Urinary bladder (tissue), 4 donors: ENCODE results near the gene MAD2L1BP. TPM values are rescaled to one million over a fixed set of nuclear protein-coding genes. Genes with fewer than 3 reads are reported as not detected.
A peak's percentile ranks its signal among the peaks of the same experiment; 100 is the strongest.

Source experiments
- DNase-seq: peaks from one replicate; pipeline ENCODE4 v3.0.0-alpha.2; 2015; ENCODE audit errors: extremely low spot score
- H3K27ac ChIP-seq: one replicate; pipeline ENCODE4 v1.5.1; 2013; ENCODE audit warnings: low read depth, mild to moderate bottlenecking, moderate library complexity
- H3K36me3 ChIP-seq: one replicate; pipeline ENCODE4 v1.6.1; 2013; ENCODE audit warnings: mild to moderate bottlenecking, moderate library complexity; ENCODE audit not compliant: insufficient read depth
- H3K4me1 ChIP-seq: one replicate; pipeline ENCODE4 v1.6.1; 2013; ENCODE audit warnings: mild to moderate bottlenecking, moderate library complexity; ENCODE audit not compliant: insufficient read depth
- H3K4me3 ChIP-seq: one replicate; pipeline ENCODE4 v1.5.1; 2013; ENCODE audit warnings: low read depth, low read length
- WGBS: extraction: QIAGEN DNeasy Blood & Tissue Kit; methylation state at CpG from one replicate; pipeline ENCODE4 v1.1.7; 2013; 5-methylcytosine and 5-hydroxymethylcytosine counted together
- polyA plus RNA-seq: library from polyadenylated mRNA; stranded (reverse); fragments of 200-250 nt; gene quantifications from one replicate; pipeline ENCODE4 v1.2.3, GENCODE V29; 2013
- total RNA-seq: library from RNA; depleted of rRNA; stranded (reverse); fragments of >200 nt; gene quantifications from one replicate; pipeline ENCODE4 v1.2.3, GENCODE V29; 2014
- donor health status: healthy with polysubstance abuse.
- donor health status: healthy.

The MAD2L1BP gene
- total and polyA plus RNA-seq, 2 donors: 16.8 to 25.3 TPM

GRCh38 chr6:43665376-43665775 lies 29.7 kb downstream of the MAD2L1BP start:
- no peak for DNase-seq
- 88% methylated on average over 1 of the region's 1 CpG for WGBS
- no peaks in the 10 kb centered on the region for H3K36me3 ChIP-seq
- no peak overlapping the region for H3K27ac ChIP-seq
- no peaks in the 10 kb centered on the region for H3K4me1 ChIP-seq
- H3K4me3 ChIP-seq: no peak overlapping the region

GRCh38 chr6:43666196-43666920 lies 30.7 kb downstream of the MAD2L1BP start:
- H3K4me3 ChIP-seq: no peak overlapping the region
- no peak overlapping the region for H3K27ac ChIP-seq
- WGBS: 66% methylated on average over 13 of the region's 13 CpGs
- H3K36me3 ChIP-seq: no peaks in the 10 kb centered on the region
- no peaks in the 10 kb centered on the region for H3K4me1 ChIP-seq
- no peak for DNase-seq

GRCh38 chr6:43667245-43668150 lies 31.9 kb downstream of the MAD2L1BP start:
- no peak overlapping the region for H3K4me3 ChIP-seq

DNA sequence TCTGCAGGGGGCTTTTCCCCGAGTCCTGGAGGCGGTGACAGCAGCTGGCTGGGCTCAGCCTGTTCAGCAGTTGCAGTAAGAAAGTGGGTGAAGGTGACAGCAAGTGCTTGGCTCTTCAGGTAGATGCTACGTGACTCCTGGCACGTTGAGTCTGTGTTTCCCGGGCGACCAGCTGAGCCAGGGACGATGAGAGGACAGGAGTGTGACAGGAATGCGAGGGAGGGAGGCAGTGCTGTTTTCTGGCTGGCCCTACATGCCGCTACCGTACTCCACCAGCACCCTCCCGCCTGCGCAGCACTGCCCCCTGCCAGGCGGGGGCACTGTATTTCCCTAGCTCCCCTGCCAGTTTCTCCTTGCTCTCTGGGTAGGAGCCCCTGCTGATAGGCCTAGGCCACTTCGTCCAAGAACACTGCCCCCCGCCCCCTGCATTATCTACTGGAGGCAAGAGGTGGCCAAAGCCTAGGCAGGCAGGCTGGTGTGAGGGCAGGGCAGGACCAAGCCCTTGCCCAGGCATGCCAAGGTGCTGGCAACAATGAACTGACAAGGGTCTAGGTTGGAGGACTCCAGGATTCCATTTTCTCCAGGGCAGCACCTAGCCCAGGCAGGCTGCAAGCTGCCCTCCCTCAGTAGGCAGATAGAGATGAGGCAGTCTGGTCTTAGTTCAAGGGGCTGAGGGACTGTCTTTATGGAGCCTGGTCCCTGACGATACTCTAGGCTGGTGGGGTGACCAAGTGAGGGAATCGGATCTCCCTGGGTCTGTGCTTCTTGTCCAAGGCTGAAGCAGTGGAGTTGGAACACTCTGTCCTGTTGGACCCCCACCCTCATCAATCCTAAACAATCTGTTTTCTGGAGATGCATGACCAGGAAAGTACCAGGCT lies 32.8 kb downstream of the MAD2L1BP start:
- Histone ChIP-seq H3K36me3 (no peaks in the 10 kb centered on the region), H3K4me1 (no peaks in the 10 kb centered on the region)

More at GRCh38 chr6:43667245-43668150, 31.9 kb downstream of the MAD2L1BP start:
- Histone ChIP-seq H3K4me1 (no peaks in the 10 kb centered on the region), H3K27ac (peak overlapping the region; percentile 53), H3K36me3 (no peaks in the 10 kb centered on the region)
- DNase-seq: peak; percentile 57
- WGBS: 10% methylated on average over 16 of the region's 16 CpGs

DNA sequence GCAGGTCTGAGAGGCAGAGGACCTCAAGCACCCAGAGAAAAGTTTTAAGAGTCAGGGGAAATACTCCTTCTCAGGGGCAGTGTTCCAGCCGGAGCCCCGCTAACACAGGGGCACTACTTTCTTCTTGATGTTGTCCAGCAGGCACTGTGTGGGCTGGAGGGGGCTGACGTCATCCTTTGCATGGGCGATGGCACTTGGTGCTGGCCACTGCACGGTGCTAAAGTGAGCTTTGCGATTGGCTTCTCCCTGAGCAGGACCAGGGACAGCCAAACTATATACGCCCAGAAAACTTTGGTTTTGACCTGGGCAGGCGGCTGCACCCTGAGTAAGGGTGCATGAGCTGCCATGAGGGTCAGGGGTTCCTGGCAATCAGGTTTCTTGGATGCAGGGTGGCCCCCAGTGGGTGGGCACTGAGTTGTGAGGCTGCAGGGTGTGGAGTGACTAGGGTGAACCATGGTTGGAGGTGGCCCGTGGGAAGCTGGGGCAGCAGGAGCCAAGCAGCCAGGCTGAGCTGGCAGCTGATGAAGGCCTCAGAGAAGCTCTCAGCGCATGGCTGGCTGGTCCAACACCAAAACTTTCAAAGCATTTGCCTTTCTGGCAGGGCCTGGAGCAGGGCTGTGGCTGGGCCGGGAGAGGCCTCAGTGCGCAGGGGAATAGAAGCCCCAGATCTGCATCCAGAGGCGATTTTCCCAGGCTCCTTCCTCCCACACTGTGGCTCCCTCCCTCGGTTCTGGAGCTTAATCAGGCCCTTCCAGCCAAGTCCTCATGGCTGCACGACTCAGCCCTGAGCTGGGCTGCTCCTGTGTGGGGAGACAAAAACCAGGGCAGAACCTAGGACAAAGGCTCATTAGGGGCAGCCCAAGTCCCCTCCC lies 33.6 kb downstream of the MAD2L1BP start:
- DNase-seq: no peak
- Histone ChIP-seq H3K36me3 (no peaks in the 10 kb centered on the region), H3K4me1 (no peaks in the 10 kb centered on the region), H3K4me3 (no peak overlapping the region), H3K27ac (peak overlapping the region; percentile 55)
- 34% methylated on average over 15 of the region's 15 CpGs for WGBS

More for the DNA sequence above, 32.8 kb downstream of the MAD2L1BP start:
- Histone ChIP-seq H3K4me3 (no peak overlapping the region), H3K27ac (peak overlapping the region; percentile 73)
- 26% methylated on average over 17 of the region's 17 CpGs for WGBS
- DNase-seq: peak; percentile 73

DNA sequence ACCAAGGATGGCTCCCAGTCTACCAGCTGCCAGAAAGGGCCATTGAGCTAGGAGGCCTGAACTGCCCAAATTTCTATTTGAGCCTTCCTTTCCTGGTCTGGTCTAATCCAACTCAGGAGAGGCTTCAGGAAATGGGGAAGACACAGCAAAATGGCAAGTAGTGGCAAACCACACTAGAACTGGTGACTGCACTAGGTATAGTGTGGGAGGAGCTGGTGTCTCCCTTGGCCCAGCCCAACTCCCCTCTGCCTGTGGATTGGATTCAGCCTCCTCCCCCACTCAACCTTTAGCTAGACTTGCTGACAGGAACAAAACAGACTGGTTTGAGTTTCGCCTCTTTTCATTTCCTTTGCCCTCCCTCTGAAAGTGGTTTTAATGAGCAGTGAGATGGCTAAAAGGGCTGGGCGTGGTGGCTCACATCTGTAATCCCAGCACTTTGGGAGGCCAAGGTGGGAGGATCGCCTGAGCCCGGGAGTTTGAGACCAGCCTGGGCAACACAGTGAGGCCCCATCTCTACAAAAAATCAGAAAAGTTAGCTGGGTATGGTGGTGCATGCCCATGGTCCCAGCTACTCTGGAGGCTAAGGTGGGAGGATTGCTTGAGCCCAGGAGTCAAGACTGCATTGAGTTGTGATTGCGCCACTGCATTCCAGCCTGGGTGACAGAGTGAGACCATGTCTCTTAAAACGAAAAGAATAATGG lies 34.4 kb downstream of the MAD2L1BP start:
- peak overlapping the region; percentile 55 for H3K27ac ChIP-seq
- DNase-seq: peak; percentile 86
- no peak overlapping the region for H3K4me3 ChIP-seq
- H3K4me1 ChIP-seq: no peaks in the 10 kb centered on the region
- H3K36me3 ChIP-seq: no peaks in the 10 kb centered on the region
- 77% methylated on average over 6 of the region's 6 CpGs for WGBS

DNA sequence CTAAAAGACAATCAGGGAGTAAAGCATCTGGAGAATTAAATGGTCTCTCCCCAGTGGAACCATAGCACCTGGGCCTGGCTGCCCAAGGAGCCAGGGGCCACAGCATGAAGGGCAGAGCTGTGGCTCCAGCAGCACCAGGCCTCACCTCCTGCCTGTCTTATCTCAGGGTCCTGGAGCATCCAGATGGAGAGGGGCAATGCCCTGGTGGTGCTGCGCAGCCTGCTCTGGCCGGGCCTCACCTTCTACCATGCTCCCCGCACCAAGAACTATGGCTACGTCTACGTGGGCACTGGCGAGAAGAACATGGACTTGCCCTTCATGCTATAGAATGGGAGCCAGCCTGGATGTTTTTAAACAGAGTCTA lies 35.0 kb downstream of the MAD2L1BP start:
- no peaks in the 10 kb centered on the region for H3K4me1 ChIP-seq
- no peaks in the 10 kb centered on the region for H3K36me3 ChIP-seq
- H3K4me3 ChIP-seq: no peak overlapping the region
- WGBS: 97% methylated on average over 6 of the region's 6 CpGs
- no peak overlapping the region for H3K27ac ChIP-seq
- DNase-seq: no peak

GRCh38 chr6:43671011-43671800 lies 35.6 kb downstream of the MAD2L1BP start:
- no peaks in the 10 kb centered on the region for H3K4me1 ChIP-seq

DNA sequence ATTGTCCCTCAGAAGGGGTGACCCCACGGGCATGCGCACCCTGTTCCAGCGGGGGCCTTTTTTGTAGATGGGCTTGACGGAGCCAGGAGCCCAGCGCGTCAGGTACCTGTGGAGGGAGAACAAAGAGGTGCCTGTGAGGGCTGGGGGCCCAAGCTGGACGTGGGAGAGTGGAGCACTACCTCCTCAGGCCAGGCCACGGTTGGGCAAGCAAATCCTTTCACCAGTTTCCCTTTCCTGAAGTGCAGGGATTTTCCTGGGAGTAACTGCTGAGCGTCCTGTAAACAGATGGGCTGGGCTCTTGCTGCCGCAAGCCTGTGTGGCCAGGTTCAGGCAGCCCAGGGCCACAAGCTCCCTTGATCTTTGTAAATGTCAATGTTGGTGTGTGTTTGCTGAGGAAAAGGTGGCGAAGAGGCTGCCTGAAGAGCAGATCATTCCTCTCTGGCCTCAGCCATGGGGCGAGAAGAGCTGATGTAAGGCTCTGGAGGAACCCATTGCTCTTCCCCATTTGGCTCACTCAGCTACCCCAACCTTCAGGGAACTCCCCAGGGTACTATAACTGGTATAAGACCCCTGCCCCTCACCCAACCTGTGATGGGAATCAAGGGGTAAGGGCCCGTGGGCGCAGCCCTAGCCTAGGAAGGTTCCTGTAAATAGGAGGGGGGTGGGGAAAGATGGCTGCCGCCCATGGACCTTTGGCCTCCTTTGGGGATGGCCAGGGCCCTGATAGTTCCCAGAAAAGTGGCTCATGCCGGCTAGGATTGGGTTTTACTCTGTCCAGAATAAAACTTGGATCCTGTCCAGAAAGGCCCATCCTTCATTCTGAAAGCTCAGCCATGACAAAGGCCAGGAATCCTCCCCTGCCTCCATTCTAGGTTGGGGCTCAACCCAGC lies 36.4 kb downstream of the MAD2L1BP start:
- no peak for DNase-seq
- 85% methylated on average over 16 of the region's 16 CpGs for WGBS
- H3K36me3 ChIP-seq: no peaks in the 10 kb centered on the region
- H3K27ac ChIP-seq: no peak overlapping the region
- no peaks in the 10 kb centered on the region for H3K4me1 ChIP-seq
- no peak overlapping the region for H3K4me3 ChIP-seq

More at GRCh38 chr6:43671011-43671800, 35.6 kb downstream of the MAD2L1BP start:
- no peak for DNase-seq
- Histone ChIP-seq H3K4me3 (no peak overlapping the region), H3K36me3 (no peaks in the 10 kb centered on the region), H3K27ac (no peak overlapping the region)
- WGBS: 92% methylated on average over 8 of the region's 8 CpGs

DNA sequence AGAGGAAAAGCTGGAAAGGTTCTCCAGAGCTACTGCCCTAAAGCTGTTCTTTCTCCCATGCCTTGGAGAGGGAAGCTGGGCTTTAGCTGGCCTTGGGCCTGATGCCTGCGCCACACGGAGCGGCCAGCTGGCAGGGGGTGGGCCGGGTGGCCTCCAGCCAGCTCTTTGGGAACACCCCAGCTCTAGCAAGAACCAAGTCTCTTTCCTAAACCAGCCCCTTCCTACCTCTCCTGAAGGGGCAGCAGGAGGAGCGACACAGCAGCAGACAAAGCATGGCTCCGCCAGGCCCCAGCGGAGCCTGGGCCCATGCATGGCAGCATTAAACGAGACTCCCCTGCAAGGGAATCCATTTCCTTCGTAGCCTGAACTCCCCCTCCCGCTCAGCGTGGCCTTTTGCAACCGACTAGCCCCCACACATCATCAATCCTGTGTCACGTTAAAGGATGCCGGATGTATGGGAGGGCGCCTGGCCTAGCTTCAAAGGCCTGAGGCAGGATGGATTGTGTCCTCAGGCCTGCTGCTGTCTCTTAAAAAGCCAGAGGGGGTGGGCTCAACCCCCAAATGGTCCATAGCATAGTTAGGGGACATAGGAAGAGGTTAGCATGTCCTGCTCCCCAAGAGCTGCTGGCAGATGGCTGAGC lies 37.9 kb downstream of the MAD2L1BP start:
- Histone ChIP-seq H3K27ac (no peak overlapping the region), H3K36me3 (no peaks in the 10 kb centered on the region), H3K4me1 (no peaks in the 10 kb centered on the region), H3K4me3 (no peak overlapping the region)
- DNase-seq: no peak
- WGBS: 67% methylated on average over 15 of the region's 15 CpGs
